HG03520 (cell line): ENCODE results near the gene GHRHR.
A peak's percentile ranks its signal among the peaks of the same experiment; 100 is the strongest.

ENCODE experiments used
- ATAC-seq: cut with Tn5 transposase; IDR thresholded peaks from one replicate; pipeline ENCODE4 v1.9.1; 2021; ENCODE audit warnings: mild to moderate bottlenecking, moderate library complexity; ENCODE audit not compliant: unreplicated experiment

The GHRHR gene

GRCh38 chr7:30927559-30927958 is 36.2 kb upstream of the GHRHR start:
- no peak for ATAC-seq

- ATAC-seq, result no peak
Observed at GRCh38 chr7:30928254-30928872, 35.4 kb upstream of the GHRHR start.

GRCh38 chr7:30929686-30930085 is 34.1 kb upstream of the GHRHR start:
- no peak for ATAC-seq

- ATAC-seq, result no peak
Observed at GRCh38 chr7:30930621-30931020, 33.1 kb upstream of the GHRHR start.

GRCh38 chr7:30931161-30931928 is 32.4 kb upstream of the GHRHR start:
- no peak for ATAC-seq

- ATAC-seq, result no peak
Observed at GRCh38 chr7:30931929-30932540, 31.7 kb upstream of the GHRHR start.

- ATAC-seq, result no peak
Observed at GRCh38 chr7:30932562-30932961, 31.2 kb upstream of the GHRHR start.

- ATAC-seq, result no peak
Observed at GRCh38 chr7:30933124-30933974, 30.4 kb upstream of the GHRHR start.

- no peak for ATAC-seq
Observed at GRCh38 chr7:30934225-30934624, 29.5 kb upstream of the GHRHR start.

- no peak for ATAC-seq
Observed at GRCh38 chr7:30934732-30935568, 28.8 kb upstream of the GHRHR start.

- ATAC-seq, result no peak
Observed at GRCh38 chr7:30935569-30935877, 28.2 kb upstream of the GHRHR start.

- no peak for ATAC-seq
Observed at GRCh38 chr7:30936650-30937245, 27.0 kb upstream of the GHRHR start.

- no peak for ATAC-seq
Observed at GRCh38 chr7:30937416-30937815, 26.3 kb upstream of the GHRHR start.

- ATAC-seq, result peak; percentile 79
Observed at GRCh38 chr7:30938435-30939316, 25.1 kb upstream of the GHRHR start.

GRCh38 chr7:30941582-30942323 is 22.0 kb upstream of the GHRHR start:
- ATAC-seq, result no peak

GRCh38 chr7:30950197-30950596 is 13.6 kb upstream of the GHRHR start:
- no peak for ATAC-seq

GRCh38 chr7:30954914-30955313 is 8.8 kb upstream of the GHRHR start:
- ATAC-seq, result no peak

- no peak for ATAC-seq
Observed at GRCh38 chr7:30956704-30957103, 7.0 kb upstream of the GHRHR start.

- no peak for ATAC-seq
Observed at GRCh38 chr7:30965372-30965771, 1.6 kb downstream of the GHRHR start.
